Activated T-cell treated with anti-CD3 and anti-CD28 coated beads, Interleukin-2, amount 50 U/mL, for 1 hour (primary cell): ENCODE results near the gene CREB3.

ENCODE experiments used
- DNase-seq: peaks from one replicate; pipeline ENCODE4 v3.0.0-alpha.2; 2020

CREB3 gene

DNA sequence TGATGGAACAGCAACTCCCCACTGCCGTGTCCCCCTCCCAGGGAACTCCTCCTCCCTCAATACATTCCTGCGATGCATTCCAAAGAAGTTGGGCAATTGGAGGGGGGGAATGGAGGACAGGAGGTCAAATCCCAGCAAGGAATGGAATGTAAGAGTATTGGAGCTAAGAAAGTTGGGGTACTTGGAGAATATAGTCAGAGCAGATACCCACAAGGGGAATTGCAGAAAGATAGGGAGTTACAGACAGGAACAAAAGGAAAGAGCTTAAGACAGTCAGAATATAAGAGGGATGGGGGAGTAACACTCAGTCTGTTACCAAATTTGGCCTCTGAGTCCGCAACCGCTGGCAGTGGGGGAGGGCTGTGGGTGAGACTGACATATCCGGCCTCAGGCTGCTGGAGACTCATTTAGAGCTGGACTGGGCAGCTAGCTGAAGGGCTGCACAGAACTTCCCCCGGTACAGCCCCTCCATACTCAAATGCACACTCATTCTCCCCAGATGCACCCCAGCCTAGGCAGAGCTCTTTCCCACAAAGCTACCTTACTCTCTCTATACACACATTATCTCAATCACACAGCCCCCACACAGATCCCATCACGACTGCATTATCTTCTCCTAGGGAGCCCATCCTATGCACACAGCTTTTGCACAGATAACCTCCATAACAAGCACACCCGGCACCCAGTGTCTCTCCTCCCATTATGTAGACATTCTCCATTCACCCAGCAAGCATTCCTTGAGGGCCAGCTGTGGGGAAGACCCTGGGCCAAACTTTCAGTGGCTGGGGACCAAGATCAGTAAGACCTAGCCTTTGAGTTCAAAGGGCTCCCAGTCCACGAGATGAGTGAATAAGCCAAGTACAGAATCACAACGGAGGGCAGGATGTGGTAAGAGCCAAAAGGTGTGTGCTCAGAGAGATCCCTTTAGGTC is 4.2 kb upstream of the CREB3 start:
- DNase-seq = no peak

DNA sequence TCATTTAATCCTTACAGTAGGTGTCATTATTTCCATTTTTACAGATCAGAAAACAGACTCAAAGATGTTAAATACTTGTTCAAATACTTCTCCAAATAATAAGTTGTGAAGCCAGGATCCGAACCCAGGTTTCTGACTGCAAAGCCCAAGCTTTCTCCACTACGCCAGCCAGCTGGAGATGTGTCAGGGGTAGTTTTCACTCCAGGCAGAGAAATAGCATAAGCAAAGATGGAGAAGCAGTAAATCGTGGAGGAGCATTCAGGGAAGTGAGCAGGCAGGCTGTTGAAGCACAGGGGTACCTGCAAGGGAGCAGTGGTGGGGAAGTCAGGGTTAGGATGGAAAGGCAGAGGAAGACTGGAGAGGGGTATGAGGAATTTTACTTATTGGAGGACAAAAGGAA is 3.4 kb upstream of the CREB3 start:
- DNase-seq = no peak

DNA sequence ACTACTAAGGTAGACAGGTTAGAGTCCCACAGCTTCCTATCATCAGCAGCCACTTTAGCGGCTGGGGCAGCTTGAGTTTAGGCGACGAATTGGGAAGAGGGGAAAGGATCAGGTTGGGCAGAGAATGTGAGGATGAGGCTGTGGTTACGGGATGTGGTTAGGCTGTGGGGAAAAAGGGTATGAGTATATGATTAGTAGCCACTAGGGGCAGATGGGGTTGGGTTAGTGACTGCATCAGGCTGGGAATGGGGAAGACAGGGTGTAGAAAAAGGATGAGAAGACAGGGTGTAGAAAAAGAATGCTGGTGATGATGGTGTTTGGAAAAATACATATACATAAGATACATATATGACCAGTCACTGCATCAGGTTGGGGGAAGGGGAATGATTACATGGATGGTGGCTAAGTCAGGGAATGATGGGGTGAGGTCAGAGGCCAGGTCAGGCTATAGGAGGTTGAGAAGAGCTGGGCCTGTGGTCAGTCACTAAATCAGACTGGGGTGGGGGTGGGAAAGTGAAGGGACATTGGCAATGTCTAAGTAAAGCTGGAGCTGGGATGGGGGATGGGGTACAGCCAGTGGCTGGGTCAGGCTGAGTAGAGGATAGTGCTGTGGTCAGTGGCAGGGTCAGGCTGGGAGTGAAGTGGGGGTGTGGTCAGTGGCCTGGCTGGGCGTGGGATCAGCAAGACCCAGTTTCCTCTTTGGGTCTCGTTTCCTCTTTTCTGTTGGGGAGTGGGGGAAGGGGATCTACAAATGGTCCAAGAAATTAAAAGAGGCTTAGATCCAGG is 2.6 kb upstream of the CREB3 start:
- DNase-seq = no peak

DNA sequence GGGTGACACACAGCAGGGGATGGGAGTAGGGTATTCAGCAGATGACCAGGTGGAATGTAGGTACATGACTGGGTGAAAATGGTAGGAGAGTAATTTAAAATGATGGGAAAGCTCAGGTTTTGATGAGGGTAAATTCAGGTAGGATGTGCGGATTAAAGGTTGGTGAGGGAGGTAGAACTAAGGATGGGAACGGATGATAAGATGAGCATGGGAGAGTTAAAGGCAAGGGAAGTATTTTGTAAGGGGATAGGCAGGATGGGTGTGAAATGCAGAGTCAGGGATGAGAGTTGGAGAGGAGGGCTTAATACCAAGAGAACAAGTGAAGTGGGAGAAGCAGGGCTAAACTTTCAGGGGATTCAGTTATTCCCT is 2.0 kb upstream of the CREB3 start:
- no peak for DNase-seq

DNA sequence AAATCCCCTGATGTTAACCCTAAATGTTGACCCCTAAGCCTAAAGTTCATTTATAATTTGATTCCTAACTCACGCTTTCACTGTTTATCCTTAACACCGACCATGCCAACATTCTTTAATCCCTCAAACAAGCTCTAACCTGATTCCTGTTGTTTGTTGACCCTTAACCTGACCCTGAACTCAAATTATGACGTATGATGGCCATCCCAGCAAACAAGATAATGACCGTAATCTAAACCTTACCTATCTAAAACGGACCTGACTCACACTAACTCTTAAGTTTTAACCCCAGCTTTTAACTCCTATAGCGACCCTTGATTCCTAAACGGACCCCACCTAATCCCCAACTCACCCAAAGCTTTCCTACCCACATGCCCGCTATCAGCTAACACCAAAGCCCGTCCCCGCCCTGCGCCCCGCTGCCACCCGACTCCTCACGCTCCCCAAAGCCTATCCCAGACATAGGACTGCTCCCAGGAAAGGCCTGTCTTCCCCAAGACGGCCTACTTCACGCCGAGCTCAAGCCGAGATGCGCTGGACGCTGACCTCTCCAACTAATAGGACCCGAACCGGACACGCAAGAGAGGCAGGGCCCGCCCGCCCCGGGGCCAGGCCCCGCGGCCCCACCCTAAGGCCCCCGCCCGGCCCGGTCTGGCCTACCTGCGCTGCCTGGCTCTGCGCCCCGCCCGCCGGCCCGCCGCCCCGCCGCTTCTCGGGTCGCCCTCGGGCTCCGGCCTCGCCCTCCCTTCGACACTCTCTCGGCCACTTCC is 866 bp upstream of the CREB3 start:
- no peak for DNase-seq

DNA sequence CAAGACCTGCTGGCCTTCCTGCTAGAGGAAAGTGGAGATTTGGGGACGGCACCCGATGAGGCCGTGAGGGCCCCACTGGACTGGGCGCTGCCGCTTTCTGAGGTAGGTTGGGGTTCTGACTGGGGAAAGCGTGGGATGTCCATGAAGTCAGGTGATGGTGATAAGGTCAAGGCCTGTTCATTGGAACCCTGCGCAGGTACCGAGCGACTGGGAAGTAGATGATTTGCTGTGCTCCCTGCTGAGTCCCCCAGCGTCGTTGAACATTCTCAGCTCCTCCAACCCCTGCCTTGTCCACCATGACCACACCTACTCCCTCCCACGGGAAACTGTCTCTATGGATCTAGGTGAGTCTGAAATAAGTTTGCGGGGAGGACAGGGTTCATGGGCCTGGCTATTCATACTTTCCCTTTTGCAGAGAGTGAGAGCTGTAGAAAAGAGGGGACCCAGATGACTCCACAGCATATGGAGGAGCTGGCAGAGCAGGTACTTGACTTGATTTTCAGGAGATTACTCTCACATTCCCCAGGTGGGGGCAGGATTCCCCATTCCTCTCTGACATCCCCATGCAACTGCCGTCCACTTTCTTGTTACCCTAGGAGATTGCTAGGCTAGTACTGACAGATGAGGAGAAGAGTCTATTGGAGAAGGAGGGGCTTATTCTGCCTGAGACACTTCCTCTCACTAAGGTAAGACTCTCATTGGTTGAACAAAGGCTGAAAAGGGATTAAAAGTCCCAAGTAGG is 505 bp downstream of the CREB3 start:
- no peak for DNase-seq

DNA sequence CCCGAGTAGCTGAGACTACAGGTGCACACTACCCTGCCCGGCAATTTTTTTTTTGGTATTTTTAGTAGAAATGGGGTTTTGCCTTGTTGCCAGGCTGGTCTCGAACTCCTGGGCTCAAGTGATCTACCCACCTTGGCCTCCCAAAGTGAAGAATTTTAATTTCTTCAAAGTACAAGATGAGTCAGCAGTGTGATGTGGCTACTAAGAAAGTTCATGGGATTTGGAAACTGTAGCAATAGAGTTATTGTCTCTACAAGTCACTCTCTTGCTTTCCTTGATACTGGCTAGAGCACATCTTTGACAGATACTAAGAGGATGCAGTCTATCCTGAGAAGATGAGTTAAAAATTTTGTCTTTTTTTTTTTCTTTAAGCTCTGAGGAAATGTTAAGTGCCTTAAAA is 1.6 kb downstream of the CREB3 start:
- no peak for DNase-seq

DNA sequence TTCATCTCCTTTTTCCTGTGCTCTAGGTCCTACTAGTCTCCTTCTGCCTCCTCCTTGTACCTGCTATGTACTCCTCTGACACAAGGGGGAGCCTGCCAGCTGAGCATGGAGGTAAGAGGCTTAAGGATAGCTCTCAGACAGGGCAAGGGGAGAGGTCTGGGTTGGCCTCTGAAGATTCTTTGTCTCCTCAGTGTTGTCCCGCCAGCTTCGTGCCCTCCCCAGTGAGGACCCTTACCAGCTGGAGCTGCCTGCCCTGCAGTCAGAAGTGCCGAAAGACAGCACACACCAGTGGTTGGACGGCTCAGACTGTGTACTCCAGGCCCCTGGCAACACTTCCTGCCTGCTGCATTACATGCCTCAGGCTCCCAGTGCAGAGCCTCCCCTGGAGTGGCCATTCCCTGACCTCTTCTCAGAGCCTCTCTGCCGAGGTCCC is 3.8 kb downstream of the CREB3 start:
- peak; percentile 61 for DNase-seq

DNA sequence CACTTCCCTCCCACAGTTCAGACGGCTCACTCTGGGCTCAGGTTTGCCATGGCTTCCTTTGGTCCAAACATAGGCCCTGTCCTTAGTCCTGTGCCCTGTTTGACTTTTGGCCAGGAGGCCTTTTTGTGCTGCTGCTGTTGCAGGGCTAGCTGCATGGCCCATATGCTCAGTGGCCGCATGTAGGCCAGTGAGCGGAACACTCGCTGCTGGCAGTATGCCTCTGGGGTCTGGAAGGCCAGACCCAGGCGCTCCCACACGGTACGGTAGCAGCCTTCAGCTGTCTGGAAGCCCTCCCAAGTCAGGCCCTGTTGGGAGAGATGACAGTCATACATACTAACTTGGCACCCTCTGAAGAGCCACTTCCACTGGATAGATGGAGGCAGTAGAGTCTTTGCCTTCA is 4.7 kb downstream of the CREB3 start:
- DNase-seq = no peak

DNA sequence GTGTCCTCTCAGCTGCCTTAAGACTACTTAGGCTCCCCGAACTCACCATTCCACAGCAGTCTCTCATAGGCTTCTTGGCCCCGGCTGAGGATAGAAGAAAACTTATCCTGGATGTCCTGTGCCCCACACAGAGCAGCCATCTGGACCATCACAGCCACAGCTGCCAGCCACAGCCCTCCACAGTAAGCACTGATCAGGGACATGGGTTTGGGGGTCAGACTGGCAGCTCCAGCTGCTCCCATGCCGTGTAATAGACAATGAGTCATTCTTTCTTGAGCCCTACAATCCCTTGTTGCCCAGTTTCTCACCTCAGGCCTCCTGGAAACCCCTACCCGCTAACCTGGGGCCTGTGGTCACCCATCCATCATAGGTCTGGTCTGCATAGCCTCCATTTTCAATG is 5.7 kb downstream of the CREB3 start:
- DNase-seq = no peak

DNA sequence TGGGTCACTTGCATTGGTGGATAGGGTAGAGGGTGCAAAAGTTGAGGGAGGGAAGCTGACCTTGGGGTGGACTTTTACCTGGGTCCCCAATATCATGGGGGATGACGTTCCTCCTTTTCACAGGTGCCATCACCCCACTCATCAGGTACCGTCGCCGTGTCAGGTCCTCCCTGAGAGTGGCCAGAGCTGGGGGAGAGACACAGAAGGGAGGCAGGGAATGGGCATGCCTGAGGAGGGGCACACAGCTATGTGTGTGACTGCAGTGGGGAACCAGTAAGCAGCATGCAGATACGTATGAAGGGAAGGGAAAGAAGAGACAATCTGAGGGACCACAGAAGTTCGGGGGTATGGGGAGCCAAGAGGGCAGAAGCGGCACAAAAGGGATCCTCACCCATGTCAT is 6.5 kb downstream of the CREB3 start:
- DNase-seq = no peak

DNA sequence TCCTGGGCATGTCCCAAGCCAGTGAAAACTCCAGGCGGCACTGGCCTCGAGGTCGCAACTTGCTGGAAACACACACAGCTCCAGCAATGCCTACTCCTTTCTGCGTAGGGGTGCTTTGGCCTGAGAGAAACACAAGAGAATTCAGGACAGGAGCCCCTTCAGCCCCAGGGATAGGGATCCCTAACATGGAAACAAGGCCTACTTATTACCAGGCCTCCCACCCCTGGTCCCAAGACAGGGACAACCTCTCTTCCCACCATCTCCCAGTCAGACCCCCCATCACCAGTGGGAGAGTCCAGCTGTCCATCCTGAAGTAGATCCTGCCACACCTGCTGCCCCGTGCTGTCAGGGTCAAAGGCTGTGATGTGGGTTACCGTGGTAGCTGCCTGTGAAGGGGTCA is 7.8 kb downstream of the CREB3 start:
- DNase-seq = no peak

DNA sequence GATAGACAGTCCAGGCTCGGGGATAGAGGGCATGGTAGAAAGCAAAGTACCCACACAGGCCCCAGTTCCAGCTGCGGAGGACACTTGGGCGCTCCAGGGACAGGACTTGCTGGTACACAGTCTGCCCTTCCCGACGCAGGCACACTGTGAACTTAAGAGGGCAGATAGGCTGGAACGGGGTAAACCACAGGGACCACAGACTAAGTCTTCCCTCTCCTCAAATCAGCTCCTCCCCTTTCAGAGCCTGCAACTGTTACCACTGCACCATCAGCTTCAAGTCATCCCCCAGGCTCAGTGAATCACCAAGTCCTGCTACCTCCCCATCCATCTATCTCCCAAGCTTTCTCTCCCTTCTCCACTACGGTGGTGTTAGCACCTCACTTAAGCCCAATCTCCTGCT is 9.3 kb downstream of the CREB3 start:
- DNase-seq = no peak

DNA sequence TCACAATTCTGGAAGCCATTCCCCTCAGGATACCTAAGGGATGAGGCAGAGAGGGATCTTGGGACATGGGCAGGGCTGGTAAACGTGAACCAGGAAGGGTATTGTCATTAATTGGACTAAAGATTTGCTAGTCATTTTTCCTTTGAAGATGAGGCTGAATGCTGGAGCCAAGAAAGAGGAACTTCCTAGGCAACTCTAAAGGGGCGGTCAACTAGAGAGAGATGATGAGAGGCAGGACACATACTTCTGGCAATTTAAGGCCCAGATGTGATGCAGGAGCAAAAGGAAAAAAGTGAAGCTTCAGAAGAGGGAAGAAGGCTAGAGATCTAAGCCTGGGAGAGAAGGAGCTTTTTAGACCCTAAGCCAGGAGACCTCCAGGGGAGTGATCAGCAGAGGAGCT is 11.0 kb downstream of the CREB3 start:
- no peak for DNase-seq

DNA sequence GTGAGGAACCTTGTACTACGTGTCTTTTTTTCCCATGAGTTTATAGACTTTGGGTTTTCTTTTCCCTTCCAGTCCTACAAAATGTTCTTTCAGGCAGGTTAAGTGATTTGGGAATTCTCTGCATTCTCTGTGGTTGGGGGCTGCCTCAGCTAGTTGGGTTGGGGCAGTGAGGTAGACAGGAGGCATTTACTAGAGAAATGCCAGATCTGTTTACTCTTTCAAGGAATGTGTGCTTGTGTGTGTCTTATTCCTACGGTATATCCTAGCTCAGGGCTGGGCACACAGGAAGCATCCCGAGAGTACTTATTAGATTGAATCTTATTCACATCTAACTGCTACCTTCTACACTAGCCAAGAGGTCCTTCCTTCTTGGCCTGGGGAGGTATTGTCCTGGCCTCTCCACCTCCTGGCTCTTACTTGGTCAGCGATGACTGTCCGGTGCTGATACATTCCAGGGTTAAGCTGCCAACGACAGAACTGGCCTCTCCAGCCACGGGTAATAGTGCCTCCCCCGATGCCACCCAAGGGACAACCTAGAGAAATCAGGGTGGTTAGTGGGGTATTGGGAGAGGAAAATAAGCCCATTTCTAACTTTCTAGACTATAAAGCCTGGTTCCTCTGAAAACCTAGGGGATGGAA is 11.5 kb downstream of the CREB3 start:
- DNase-seq = no peak

DNA sequence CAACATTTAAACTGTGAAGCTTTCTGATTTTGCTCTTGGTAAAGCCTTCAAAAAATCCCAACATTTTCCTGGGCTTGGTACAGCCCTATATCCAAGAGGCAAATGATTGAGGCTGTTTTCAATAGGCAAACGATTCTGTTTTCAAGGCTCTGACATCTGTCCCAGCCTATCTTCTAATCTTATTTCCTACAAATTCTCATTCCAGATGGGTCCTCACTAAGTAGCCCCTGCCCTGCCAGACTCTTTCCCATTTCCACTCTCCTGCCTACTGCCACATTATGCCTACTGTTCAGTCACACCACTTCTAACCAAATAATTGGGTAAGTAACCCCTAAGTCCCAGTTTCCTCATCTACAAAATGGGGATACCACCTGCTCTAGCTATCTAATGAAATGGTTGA is 13.1 kb downstream of the CREB3 start:
- no peak for DNase-seq

DNA sequence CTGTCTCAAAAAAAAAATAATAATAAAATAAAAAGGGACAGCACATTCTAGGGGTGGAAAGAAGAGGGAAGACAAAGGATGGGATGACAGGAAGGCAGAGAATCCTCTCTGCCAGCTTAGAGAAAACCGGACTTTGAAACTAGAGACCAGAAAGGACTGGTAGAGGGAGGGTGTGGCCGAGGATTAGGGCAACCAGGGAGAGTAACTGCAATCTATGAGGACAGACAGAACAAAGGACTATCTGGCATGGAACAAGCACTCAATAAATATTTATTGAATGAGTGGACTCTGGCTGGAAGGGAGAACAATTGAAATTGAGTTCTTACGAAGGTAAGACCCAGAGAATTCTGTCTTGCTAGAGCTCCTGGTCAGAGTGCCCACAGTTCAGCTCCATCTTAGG is 14.1 kb downstream of the CREB3 start:
- DNase-seq = no peak

DNA sequence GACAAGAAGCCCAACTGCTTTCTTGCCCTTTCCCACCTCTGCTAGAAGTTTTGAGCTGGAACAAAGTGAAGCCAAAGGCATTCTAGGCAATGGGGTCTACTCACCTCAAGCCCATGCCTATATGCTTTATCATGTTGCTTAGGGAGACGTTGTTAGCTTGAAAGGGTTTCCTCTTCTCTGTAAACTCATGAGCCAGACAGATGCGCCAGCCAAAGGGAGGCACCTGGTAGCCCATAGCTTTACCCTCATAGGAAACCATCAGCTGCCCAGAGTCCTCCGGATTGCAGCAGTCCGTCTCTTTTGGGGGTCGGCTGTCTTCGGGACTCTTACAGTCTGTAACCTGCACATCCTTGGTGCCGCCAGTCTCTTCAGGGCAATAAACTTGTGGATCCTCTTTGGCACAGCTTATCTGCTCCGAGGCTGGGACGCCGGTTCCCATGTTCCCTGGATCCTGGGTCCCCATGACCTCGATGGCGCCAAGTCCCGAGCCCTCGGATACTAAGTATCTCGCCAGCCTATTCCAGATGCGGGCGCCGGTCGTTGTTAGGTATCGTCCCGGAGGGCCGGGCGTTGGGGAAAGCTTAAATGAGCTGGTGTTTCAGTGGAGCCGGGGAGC is 15.9 kb downstream of the CREB3 start:
- no peak for DNase-seq

DNA sequence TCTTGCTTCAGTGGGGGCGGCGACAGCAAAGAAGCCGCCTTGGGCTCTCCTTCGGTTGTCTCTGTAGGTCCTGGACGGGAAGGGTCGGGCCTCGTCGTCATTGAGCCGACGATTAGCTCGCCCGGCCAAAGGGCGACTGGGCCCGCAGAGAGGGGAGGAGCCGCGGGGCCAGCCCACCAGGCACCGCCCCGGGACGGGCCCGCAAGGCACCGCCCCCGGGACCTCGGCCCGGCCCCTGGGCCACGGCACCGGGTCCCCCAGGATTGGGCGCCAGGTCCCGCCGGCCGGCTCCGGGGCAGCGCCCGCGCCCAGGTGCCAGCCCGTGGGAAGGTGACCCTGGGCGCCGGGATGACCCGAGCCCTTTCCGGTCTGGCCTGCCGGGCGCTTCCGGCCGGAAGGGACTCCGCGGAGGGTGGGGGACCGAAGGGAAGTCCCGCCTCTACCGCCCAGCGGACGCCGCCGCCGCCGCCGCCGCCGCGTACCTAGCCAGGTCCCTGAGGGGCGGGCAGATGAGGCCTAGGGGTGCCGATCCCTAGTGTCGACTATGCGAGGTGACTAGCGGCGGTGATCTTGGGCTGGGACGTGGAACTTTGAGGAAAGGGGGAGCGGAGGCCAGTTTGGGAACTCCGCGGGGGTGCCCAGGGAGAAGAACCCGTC is 16.5 kb downstream of the CREB3 start, which contains the start of the genes GBA2 and RGP1:
Gene GBA2, minus strand, starts transcription at position 371 of the 657 bp plus-strand sequence. CDS start 524 bp downstream, outside the sequence.
Gene RGP1, plus strand, starts transcription at position 430 of the 657 bp plus-strand sequence. CDS start 469 bp downstream, outside the sequence.
- DNase-seq = peak; percentile 72

DNA sequence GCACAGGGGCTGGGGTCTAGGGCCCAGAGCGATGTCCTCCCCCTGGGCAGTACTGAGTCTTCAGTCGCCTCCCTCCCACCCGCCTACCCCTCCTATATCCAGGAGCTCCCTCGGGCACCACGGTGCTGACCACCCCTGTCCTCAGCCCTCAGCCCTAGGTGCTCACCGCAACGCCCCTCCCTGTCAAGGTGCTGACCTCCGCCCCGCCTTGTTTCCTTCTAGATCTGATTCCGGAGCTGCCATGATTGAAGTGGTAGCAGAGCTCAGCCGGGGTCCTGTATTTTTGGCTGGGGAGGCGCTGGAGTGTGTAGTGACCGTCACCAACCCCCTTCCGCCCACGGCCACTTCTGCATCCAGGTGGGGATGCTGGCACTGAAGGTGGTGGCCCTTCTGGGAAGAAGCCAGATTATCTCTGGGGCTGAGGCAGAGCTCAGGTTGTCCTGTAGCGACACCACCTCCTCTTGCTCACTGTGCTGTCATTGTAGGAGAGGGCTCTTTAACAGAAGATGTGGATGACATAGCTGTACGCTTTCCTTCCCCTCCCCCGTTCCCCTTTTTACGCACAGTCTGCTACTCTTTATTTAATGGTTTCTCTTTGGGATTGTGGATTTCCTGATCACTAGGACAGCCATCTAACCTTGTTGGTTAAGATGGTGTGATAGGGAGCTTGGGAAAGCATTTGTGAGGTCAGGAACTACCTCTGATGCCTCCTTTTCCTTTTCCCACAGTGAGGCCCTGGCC is 17.2 kb downstream of the CREB3 start:
- peak; percentile 56 for DNase-seq
